Transverse colon (tissue), 4 donors: ENCODE measurements around the gene PAPSS1. TPM values are rescaled to one million over a fixed set of nuclear protein-coding genes. Genes with fewer than 3 reads are reported as not detected.

Experiments
- DNase-seq: peaks from one replicate; pipeline ENCODE4 v3.0.0-alpha.2; 2019
- H3K27ac ChIP-seq, 4 donors: fragments of 200-600 bp; sonication (generic); 2 replicates each; pipeline ENCODE4 v1.5.1; 2016 to 2018; ENCODE audit warnings: inconsistent platforms in 4 of 4
- H3K27me3 ChIP-seq: fragments of 200-600 bp; sonication (generic); 2 replicates; pipeline ENCODE4 v1.5.1; 2017; ENCODE audit warnings: inconsistent platforms
- H3K36me3 ChIP-seq, 4 donors: fragments of 200-600 bp; sonication (generic); 2 replicates each; pipeline ENCODE4 v1.5.1; 2017 to 2019; ENCODE audit warnings: inconsistent platforms in 4 of 4
- H3K4me1 ChIP-seq, 4 donors: fragments of 200-600 bp; sonication (generic); 2 replicates each; pipeline ENCODE4 v1.5.1; 2017 to 2020; ENCODE audit warnings: inconsistent platforms in 4 of 4
- H3K4me3 ChIP-seq, 4 donors: fragments of 200-600 bp; sonication (generic); 1 replicate in 1 of 4; 2 replicates in 3 of 4; pipeline versions ENCODE4 v1.5.1 to v1.6.1; 2017 to 2019; ENCODE audit warnings: inconsistent platforms in 4 of 4
- H3K9me3 ChIP-seq, 2 donors: fragments of 200-600 bp; sonication (generic); 2 replicates each; pipeline ENCODE4 v1.5.1; 2017 to 2019; ENCODE audit warnings: inconsistent platforms in 2 of 2
- EP300 ChIP-seq: sonication (generic); formaldehyde crosslinking; IDR thresholded peaks from one replicate; pipeline ENCODE4 v1.6.1; 2017; ENCODE audit warnings: antibody characterized with exemption, low read depth
- POLR2A ChIP-seq: fragments of 450-650 bp; IDR thresholded peaks from one replicate; pipeline ENCODE4 v1.6.1; 2016; ENCODE audit warnings: antibody characterized with exemption, mild to moderate bottlenecking, moderate library complexity
- POLR2AphosphoS5 ChIP-seq, 3 donors: sonication (generic); formaldehyde crosslinking; IDR thresholded peaks; one replicate each; pipeline ENCODE4 v1.6.1; 2016; ENCODE audit warnings: antibody characterized with exemption in 3 of 3
- WGBS, 2 donors: methylation state at CpG; one replicate each; pipeline ENCODE4 v1.1.5; 2018; ENCODE audit warnings: low coverage in 1 of 2; 5-methylcytosine and 5-hydroxymethylcytosine counted together
- in situ Hi-C, 4 donors: fragments of 200-750 bp; cut with MboI; loops; one replicate each; pipeline versions ENCODE4 v1.15.0 to v1.15.1; 2017; ENCODE audit warnings: low sequenced_read_pairs in 3 of 4, low pct_ligation_motif_present in 1 of 4, low pct_unique_long_range_greater_than_20kb in 1 of 4
- intact Hi-C: fragments of 100-400 bp; cut with DNase I; formaldehyde crosslinking; loops from one replicate; pipeline ENCODE4 v1.15.1; 2023; ENCODE audit warnings: low total_unique reads
- total RNA-seq, 4 donors: library from RNA; depleted of rRNA; stranded (reverse); fragments of >200 nt; gene quantifications; one replicate each; pipeline ENCODE4 v1.1.0, GENCODE V29; 2016
- TF ChIP-seq, protein P1 (sequence below), 5 experiments: fragments of 200-600 bp in 3 of 5; fragments of 450-650 bp in 2 of 5; sonication (generic) in 3 of 5; IDR thresholded peaks; 1 replicate in 2 of 5; 2 replicates in 3 of 5; pipeline ENCODE4 v1.5.1; 2016 to 2017; ENCODE audit warnings: antibody characterized with exemption in 5 of 5, inconsistent platforms in 3 of 5, mild to moderate bottlenecking in 2 of 5, moderate library complexity in 1 of 5

PAPSS1 gene
- total RNA-seq, 4 donors from 2014 or later: 7.5 to 23.3 (median 16.8) TPM

GRCh38 chr4:107578321-107578720 is 141.7 kb downstream of the PAPSS1 start:
- intact Hi-C loops: no loop called here
- 69 to 70% methylated on average over 2 of the region's 2 CpGs for WGBS, 2 donors
- Histone ChIP-seq H3K36me3 (no peaks in the 10 kb centered on the region), H3K9me3 (no peaks in the 10 kb centered on the region), H3K4me1 (no peaks in the 10 kb centered on the region), H3K27ac (no peak overlapping the region), H3K27me3 (no peaks in the 10 kb centered on the region), H3K4me3 (no peak overlapping the region)
- DNase-seq: no peak
- in situ Hi-C loops: no loop called here
- TF ChIP-seq, protein P1, sequence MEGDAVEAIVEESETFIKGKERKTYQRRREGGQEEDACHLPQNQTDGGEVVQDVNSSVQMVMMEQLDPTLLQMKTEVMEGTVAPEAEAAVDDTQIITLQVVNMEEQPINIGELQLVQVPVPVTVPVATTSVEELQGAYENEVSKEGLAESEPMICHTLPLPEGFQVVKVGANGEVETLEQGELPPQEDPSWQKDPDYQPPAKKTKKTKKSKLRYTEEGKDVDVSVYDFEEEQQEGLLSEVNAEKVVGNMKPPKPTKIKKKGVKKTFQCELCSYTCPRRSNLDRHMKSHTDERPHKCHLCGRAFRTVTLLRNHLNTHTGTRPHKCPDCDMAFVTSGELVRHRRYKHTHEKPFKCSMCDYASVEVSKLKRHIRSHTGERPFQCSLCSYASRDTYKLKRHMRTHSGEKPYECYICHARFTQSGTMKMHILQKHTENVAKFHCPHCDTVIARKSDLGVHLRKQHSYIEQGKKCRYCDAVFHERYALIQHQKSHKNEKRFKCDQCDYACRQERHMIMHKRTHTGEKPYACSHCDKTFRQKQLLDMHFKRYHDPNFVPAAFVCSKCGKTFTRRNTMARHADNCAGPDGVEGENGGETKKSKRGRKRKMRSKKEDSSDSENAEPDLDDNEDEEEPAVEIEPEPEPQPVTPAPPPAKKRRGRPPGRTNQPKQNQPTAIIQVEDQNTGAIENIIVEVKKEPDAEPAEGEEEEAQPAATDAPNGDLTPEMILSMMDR (IDR thresholded peaks at IDR 0.05): no peak
- TF ChIP-seq POLR2A (no peak), POLR2AphosphoS5 (IDR thresholded peaks at IDR 0.05) (no peak), EP300 (no peak)

- no peak overlapping the region for H3K27ac ChIP-seq
- 54 to 72% methylated on average over 3 of the region's 3 CpGs for WGBS, 2 donors
- in situ Hi-C loops: no loop called here
- no peak for TF ChIP-seq POLR2A
- no peak for TF ChIP-seq EP300
- TF ChIP-seq, protein P1 (IDR thresholded peaks at IDR 0.05): no peak
- no peak for TF ChIP-seq POLR2AphosphoS5 (IDR thresholded peaks at IDR 0.05)
- no peak for DNase-seq
- H3K4me1 ChIP-seq: no peaks in the 10 kb centered on the region
- H3K36me3 ChIP-seq: no peaks in the 10 kb centered on the region
- intact Hi-C loops: no loop called here
- no peaks in the 10 kb centered on the region for H3K27me3 ChIP-seq
- no peaks in the 10 kb centered on the region for H3K9me3 ChIP-seq
- H3K4me3 ChIP-seq: no peak overlapping the region
These were observed 142.3 kb downstream of the PAPSS1 start for GRCh38 chr4:107577743-107578142.

GRCh38 chr4:107575243-107575642 is 144.8 kb downstream of the PAPSS1 start:
- Histone ChIP-seq H3K36me3 (no peaks in the 10 kb centered on the region), H3K4me3 (no peak overlapping the region), H3K27me3 (no peaks in the 10 kb centered on the region), H3K9me3 (no peaks in the 10 kb centered on the region), H3K4me1 (no peaks in the 10 kb centered on the region), H3K27ac (no peak overlapping the region)
- WGBS, 2 donors: 89 to 90% methylated on average over 5 to 10 of the region's 10 CpGs
- in situ Hi-C loops: no loop called here
- TF ChIP-seq EP300 (no peak), POLR2AphosphoS5 (IDR thresholded peaks at IDR 0.05) (no peak), POLR2A (no peak)
- TF ChIP-seq, protein P1 (IDR thresholded peaks at IDR 0.05): no peak
- no peak for DNase-seq
- intact Hi-C loops: no loop called here

- no peaks in the 10 kb centered on the region for H3K27me3 ChIP-seq
- TF ChIP-seq, protein P1 (IDR thresholded peaks at IDR 0.05): no peak
- no peak for TF ChIP-seq POLR2A
- no peak for TF ChIP-seq EP300
- no peak for TF ChIP-seq POLR2AphosphoS5 (IDR thresholded peaks at IDR 0.05)
- no peaks in the 10 kb centered on the region for H3K36me3 ChIP-seq
- no peak overlapping the region for H3K4me3 ChIP-seq
- WGBS, 2 donors: 82 to 85% methylated on average over 2 of the region's 2 CpGs
- DNase-seq: no peak
- no peaks in the 10 kb centered on the region for H3K4me1 ChIP-seq
- no peak overlapping the region for H3K27ac ChIP-seq
- intact Hi-C loops: no loop called here
- H3K9me3 ChIP-seq: peaks cover 0 to 6% of the 10 kb centered on the region in 2 donors
- in situ Hi-C loops: no loop called here
These were observed 147.8 kb downstream of the PAPSS1 start for GRCh38 chr4:107572281-107572680.
